Body of pancreas (tissue), 4 donors: Measurements from ENCODE around the gene IFT43. TPM values are rescaled to one million over a fixed set of nuclear protein-coding genes. Genes with fewer than 3 reads are reported as not detected.

Experiments used
- ATAC-seq: fragments of 150-250 bp; one replicate; pipeline ENCODE4 v1.9.1; 2016
- DNase-seq, 4 donors: peaks; one replicate each; pipeline ENCODE4 v3.0.0-alpha.2; 2019
- H3K27ac ChIP-seq, 4 donors: fragments of 200-600 bp; sonication (generic); 1 replicate in 3 of 4; 2 replicates in 1 of 4; pipeline versions ENCODE4 v1.5.1 to v1.6.1; 2016 to 2019; ENCODE audit warnings: mild to moderate bottlenecking in 1 of 4, mixed read lengths in 1 of 4, moderate library complexity in 1 of 4
- H3K27me3 ChIP-seq, 2 donors: fragments of 200-600 bp; sonication (generic); one replicate each; pipeline ENCODE4 v1.6.0; 2016; ENCODE audit warnings: mild to moderate bottlenecking in 1 of 2
- H3K36me3 ChIP-seq, 2 donors: fragments of 200-600 bp; sonication (generic); replicated peaks in 1 of 2; 2 replicates each; pipeline ENCODE4 v1.5.1; 2016; ENCODE audit warnings: low read depth in 2 of 2; ENCODE audit not compliant: insufficient read depth in 1 of 2
- H3K4me1 ChIP-seq: fragments of 200-600 bp; sonication (generic); one replicate; pipeline ENCODE4 v1.6.0; 2016
- H3K4me3 ChIP-seq, 2 donors: fragments of 200-600 bp; sonication (generic); 1 replicate in 1 of 2; 2 replicates in 1 of 2; pipeline ENCODE4 v1.5.1; 2016 to 2019
- H3K9me3 ChIP-seq, 3 donors: fragments of 200-600 bp; sonication (generic); 1 replicate in 2 of 3; 2 replicates in 1 of 3; pipeline ENCODE4 v1.5.1; 2016
- POLR2A ChIP-seq, 3 donors: fragments of 450-650 bp; IDR thresholded peaks; one replicate each; pipeline ENCODE4 v1.6.1; 2016; ENCODE audit warnings: antibody characterized with exemption in 3 of 3, mild to moderate bottlenecking in 2 of 3
- WGBS, 2 donors: methylation state at CpG; one replicate each; pipeline ENCODE4 v1.1.5; 2017; 5-methylcytosine and 5-hydroxymethylcytosine counted together
- intact Hi-C: fragments of 100-400 bp; cut with DNase I; formaldehyde crosslinking; loops from one replicate; pipeline ENCODE4 v1.15.1; 2023
- total RNA-seq, 2 donors: library from RNA; depleted of rRNA; stranded (reverse); fragments of >200 nt; gene quantifications; one replicate each; pipeline ENCODE4 v1.1.0, GENCODE V29; 2016
- TF ChIP-seq, protein P1 (sequence below), 7 experiments: fragments of 450-650 bp in 4 of 7; fragments of 200-600 bp in 3 of 7; sonication (generic) in 3 of 7; IDR thresholded peaks; one replicate each; pipeline ENCODE4 v1.5.1; 2016 to 2019; ENCODE audit warnings: antibody characterized with exemption in 7 of 7

IFT43 gene
- total RNA-seq, 2 donors from 2014 or later, result 15.0 to 18.5 TPM

DNA sequence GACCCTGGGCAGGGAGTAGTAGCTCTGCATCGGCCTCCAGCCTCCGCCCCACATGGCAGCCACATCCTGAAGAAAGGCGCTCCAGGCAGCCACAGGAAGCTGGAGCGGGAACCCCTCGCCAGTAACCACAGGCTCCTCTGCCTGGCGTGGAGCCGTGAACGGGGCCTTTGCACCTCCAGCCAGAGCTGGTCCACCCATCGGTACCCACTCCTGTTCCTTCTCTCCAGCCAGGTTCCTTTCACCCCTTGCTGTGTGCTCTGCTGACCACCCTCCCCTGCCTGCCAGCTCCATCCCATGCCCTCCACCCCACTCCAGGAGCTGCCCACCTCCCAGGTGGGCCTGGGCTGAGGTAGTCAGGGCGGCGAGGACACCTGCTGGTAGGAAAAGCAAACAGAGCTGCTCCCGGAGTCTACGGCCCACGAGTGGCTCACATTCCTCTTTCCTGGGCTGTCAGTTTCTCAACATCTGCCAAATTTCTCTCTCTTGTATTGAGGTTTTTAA lies 6.4 kb upstream of the IFT43 start:
- no peak overlapping the region for H3K4me3 ChIP-seq
- intact Hi-C loops, result loop anchor here (5.0 to 10.0 kb wide), 2 partner anchors 72 to 404 kb away; partner anchors contain the start of gene FLVCR2
- 30 to 57% methylated on average over 10 to 13 of the region's 14 CpGs for WGBS, 2 donors

DNA sequence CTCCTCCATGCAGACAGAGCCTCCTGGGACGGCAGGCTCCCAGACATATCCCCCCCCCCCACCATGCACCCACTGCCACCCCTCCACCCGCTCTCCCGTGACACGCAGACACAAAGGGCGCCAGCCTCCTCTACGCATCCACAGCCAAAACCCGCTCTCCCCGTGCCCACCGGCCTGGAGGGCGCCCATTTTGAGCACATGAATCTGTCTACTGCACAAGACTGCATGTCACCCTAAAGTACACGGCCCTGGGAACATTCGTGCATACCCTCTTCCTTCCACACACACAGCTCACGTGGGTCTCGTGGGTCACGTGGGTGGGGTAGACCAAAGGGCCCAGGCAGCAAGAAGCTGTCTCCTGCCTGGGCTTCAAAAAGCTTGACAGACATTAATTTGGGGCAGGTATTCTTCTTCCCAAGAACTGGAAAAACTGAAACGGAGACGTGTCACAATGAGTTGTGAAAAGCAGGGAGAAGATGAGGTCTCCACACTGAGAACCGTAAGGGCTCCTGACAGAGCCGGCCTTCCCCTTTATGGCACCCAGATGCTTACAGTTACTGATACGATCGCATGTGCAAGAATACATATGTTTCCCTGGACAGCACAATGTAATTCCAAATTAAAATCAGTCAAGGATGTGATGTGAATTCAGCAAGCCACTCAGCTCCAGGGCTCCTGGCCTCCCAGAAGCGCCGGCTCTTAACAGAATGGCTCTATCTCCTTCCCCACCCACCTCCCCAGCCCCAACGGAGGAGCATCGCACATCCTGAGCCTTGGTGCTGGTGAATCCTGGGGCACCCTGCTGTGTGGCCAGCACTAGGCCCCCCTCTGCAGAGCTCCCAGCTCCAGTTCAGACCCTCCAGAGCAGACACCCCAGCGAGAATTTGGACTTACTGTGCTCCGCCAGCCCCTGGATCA lies 5.7 kb upstream of the IFT43 start:
- TF ChIP-seq, protein P1, sequence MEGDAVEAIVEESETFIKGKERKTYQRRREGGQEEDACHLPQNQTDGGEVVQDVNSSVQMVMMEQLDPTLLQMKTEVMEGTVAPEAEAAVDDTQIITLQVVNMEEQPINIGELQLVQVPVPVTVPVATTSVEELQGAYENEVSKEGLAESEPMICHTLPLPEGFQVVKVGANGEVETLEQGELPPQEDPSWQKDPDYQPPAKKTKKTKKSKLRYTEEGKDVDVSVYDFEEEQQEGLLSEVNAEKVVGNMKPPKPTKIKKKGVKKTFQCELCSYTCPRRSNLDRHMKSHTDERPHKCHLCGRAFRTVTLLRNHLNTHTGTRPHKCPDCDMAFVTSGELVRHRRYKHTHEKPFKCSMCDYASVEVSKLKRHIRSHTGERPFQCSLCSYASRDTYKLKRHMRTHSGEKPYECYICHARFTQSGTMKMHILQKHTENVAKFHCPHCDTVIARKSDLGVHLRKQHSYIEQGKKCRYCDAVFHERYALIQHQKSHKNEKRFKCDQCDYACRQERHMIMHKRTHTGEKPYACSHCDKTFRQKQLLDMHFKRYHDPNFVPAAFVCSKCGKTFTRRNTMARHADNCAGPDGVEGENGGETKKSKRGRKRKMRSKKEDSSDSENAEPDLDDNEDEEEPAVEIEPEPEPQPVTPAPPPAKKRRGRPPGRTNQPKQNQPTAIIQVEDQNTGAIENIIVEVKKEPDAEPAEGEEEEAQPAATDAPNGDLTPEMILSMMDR (IDR thresholded peaks at IDR 0.05), result no peak
- no peak for TF ChIP-seq POLR2A (IDR thresholded peaks at IDR 0.05)
- WGBS, 2 donors, result 49 to 62% methylated on average over 22 to 27 of the region's 27 CpGs
- no peaks in the 10 kb centered on the region for H3K27me3 ChIP-seq
- no peaks in the 10 kb centered on the region for H3K36me3 ChIP-seq
- DNase-seq (peak in 3 of 4 donors; percentile 16 to 44 (median 42)), ATAC-seq (no peak)
- H3K9me3 ChIP-seq, result no peaks in the 10 kb centered on the region
- no peak overlapping the region for H3K4me3 ChIP-seq
- intact Hi-C loops, result loop anchor here (5.0 to 10.0 kb wide), 2 partner anchors 73 to 405 kb away; partner anchors contain the start of gene FLVCR2
- peaks cover 68% of the 10 kb centered on the region for H3K4me1 ChIP-seq
- H3K27ac ChIP-seq, result peak overlapping the region in 3 of 4 donors; percentile 28 to 99 (median 97)

More for the DNA sequence above, 6.4 kb upstream of the IFT43 start:
- DNase-seq, result peak; percentile 29 to 50 (median 41)
- no peaks in the 10 kb centered on the region for H3K36me3 ChIP-seq
- no peaks in the 10 kb centered on the region for H3K27me3 ChIP-seq
- no peaks in the 10 kb centered on the region for H3K9me3 ChIP-seq
- TF ChIP-seq, protein P1 (IDR thresholded peaks at IDR 0.05), result peak in 6 of 7 experiments; percentile 22 to 63 (median 57)
- TF ChIP-seq POLR2A (IDR thresholded peaks at IDR 0.05), result no peak
- ATAC-seq, result no peak
- peaks cover 60% of the 10 kb centered on the region for H3K4me1 ChIP-seq
- H3K27ac ChIP-seq, result peak overlapping the region in 1 of 4 donors; percentile 97

- Histone ChIP-seq H3K4me1 (peaks cover 74% of the 10 kb centered on the region), H3K36me3 (no peaks in the 10 kb centered on the region), H3K4me3 (no peak overlapping the region), H3K27ac (peak overlapping the region; percentile 82 to 99 (median 98)), H3K27me3 (no peaks in the 10 kb centered on the region), H3K9me3 (no peaks in the 10 kb centered on the region)
- peak; percentile 52 to 67 (median 62) for DNase-seq
- TF ChIP-seq POLR2A (IDR thresholded peaks at IDR 0.05), result peak in 1 of 3 donors; percentile 9
- TF ChIP-seq, protein P1 (IDR thresholded peaks at IDR 0.05), result no peak
- intact Hi-C loops, result no loop called here
- WGBS, 2 donors, result 31 to 53% methylated on average over 8 of the region's 8 CpGs
- ATAC-seq, result peak; percentile 9
These were observed 4.7 kb upstream of the IFT43 start for GRCh38 chr14:75980856-75981255.

- Histone ChIP-seq H3K36me3 (no peaks in the 10 kb centered on the region), H3K9me3 (no peaks in the 10 kb centered on the region), H3K27me3 (no peaks in the 10 kb centered on the region), H3K4me3 (peak within 1 kb of the TSS; percentile 35 to 60), H3K4me1 (peaks cover 80% of the 10 kb centered on the region), H3K27ac (peak within 1 kb of the TSS; percentile 82 to 99 (median 98))
- TF ChIP-seq POLR2A (IDR thresholded peaks at IDR 0.05), result peak; percentile 31 to 93 (median 88)
- TF ChIP-seq, protein P1 (IDR thresholded peaks at IDR 0.05), result peak in 1 of 7 experiments; percentile 28
- peak; percentile 78 for ATAC-seq
- peak; percentile 75 to 84 (median 79) for DNase-seq
- 0 to 1% methylated on average over 26 of the region's 26 CpGs for WGBS, 2 donors
- intact Hi-C loops, result no loop called here
These were observed 3.9 kb upstream of the IFT43 start, which contains the start of gene TGFB3 for GRCh38 chr14:75981426-75982265. Gene TGFB3 (minus strand): TSS chr14:75981995. CDS start chr14:75980893, 1,102 bp downstream.
